ENCODE data around the gene CTU2. TPM values are rescaled to one million over a fixed set of nuclear protein-coding genes. Genes with fewer than 3 reads are reported as not detected.
"Not testable (repeated sequence)": the region's sequence is repeated elsewhere in the genome, so short reads cannot be mapped to it uniquely, and the experiment has no call there.

Gene CTU2
- total RNA-seq, 2 donors from 2014 or later = 15.0 to 19.1 TPM

- Histone ChIP-seq H3K9me3 (no peaks in the 10 kb centered on the region), H3K27ac (no peak overlapping the region), H3K4me3 (no peak overlapping the region), H3K27me3 (replicated peaks; ENCODE audit: insufficient read depth) (no peaks in the 10 kb centered on the region), H3K4me1 (replicated peaks) (no peaks in the 10 kb centered on the region), H3K36me3 (no peaks in the 10 kb centered on the region)
- intact Hi-C loops (cut with DNase I) = no loop called here
- WGBS = 69% methylated on average over 5 of the region's 5 CpGs
- no peak for DNase-seq (ENCODE audit: low spot score)
- TF ChIP-seq CTCF (IDR thresholded peaks at IDR 0.05) (no peak), POLR2A (IDR thresholded peaks at IDR 0.05) (no peak), POLR2AphosphoS5 (IDR thresholded peaks at IDR 0.05) (no peak)
These were observed 38.8 kb upstream of the CTU2 start for GRCh38 chr16:88667461-88667860.

GRCh38 chr16:88669493-88669892 lies 36.8 kb upstream of the CTU2 start:
- H3K27ac ChIP-seq; intact Hi-C loops (cut with DNase I): not testable (repeated sequence)

GRCh38 chr16:88669980-88670379 lies 36.3 kb upstream of the CTU2 start:
- intact Hi-C loops (cut with DNase I) = no loop called here
- DNase-seq (ENCODE audit: low spot score) = no peak
- Histone ChIP-seq H3K27ac (no peak overlapping the region), H3K9me3 (no peaks in the 10 kb centered on the region), H3K4me3 (no peak overlapping the region), H3K4me1 (replicated peaks) (no peaks in the 10 kb centered on the region), H3K36me3 (no peaks in the 10 kb centered on the region), H3K27me3 (replicated peaks; ENCODE audit: insufficient read depth) (no peaks in the 10 kb centered on the region)
- no peak for TF ChIP-seq CTCF (IDR thresholded peaks at IDR 0.05)
- 85% methylated on average over 10 of the region's 10 CpGs for WGBS

More at GRCh38 chr16:88669493-88669892, 36.8 kb upstream of the CTU2 start:
- WGBS = 93% methylated on average over 8 of the region's 8 CpGs
- H3K27me3 ChIP-seq (replicated peaks; ENCODE audit: insufficient read depth); DNase-seq (ENCODE audit: low spot score); H3K9me3 ChIP-seq; H3K4me3 ChIP-seq; H3K4me1 ChIP-seq (replicated peaks); H3K36me3 ChIP-seq: not testable (repeated sequence)

GRCh38 chr16:88671806-88672205 lies 34.5 kb upstream of the CTU2 start:
- TF ChIP-seq POLR2AphosphoS5 (IDR thresholded peaks at IDR 0.05) (no peak), POLR2A (IDR thresholded peaks at IDR 0.05) (no peak), CTCF (IDR thresholded peaks at IDR 0.05) (no peak)

GRCh38 chr16:88672776-88673175 lies 33.5 kb upstream of the CTU2 start:
- Histone ChIP-seq H3K27me3 (replicated peaks; ENCODE audit: insufficient read depth) (no peaks in the 10 kb centered on the region), H3K4me1 (replicated peaks) (no peaks in the 10 kb centered on the region), H3K4me3 (no peak overlapping the region), H3K36me3 (no peaks in the 10 kb centered on the region), H3K9me3 (no peaks in the 10 kb centered on the region), H3K27ac (no peak overlapping the region)
- 62% methylated on average over 11 of the region's 11 CpGs for WGBS
- intact Hi-C loops (cut with DNase I) = no loop called here
- TF ChIP-seq POLR2A (IDR thresholded peaks at IDR 0.05) (no peak), CTCF (IDR thresholded peaks at IDR 0.05) (no peak), POLR2AphosphoS5 (IDR thresholded peaks at IDR 0.05) (no peak)
- no peak for DNase-seq (ENCODE audit: low spot score)

More at GRCh38 chr16:88671806-88672205, 34.5 kb upstream of the CTU2 start:
- intact Hi-C loops (cut with DNase I) = no loop called here
- no peak for DNase-seq (ENCODE audit: low spot score)
- H3K9me3 ChIP-seq = no peaks in the 10 kb centered on the region
- WGBS = 88% methylated on average over 23 of the region's 23 CpGs
- no peak overlapping the region for H3K27ac ChIP-seq
- H3K36me3 ChIP-seq = no peaks in the 10 kb centered on the region
- H3K4me3 ChIP-seq = no peak overlapping the region
- H3K4me1 ChIP-seq (replicated peaks) = no peaks in the 10 kb centered on the region
- H3K27me3 ChIP-seq (replicated peaks; ENCODE audit: insufficient read depth) = no peaks in the 10 kb centered on the region
